Loucy (cell line): ENCODE results near the gene CACNG1.

ENCODE experiments used
- H2AFZ ChIP-seq: fragments of 200-600 bp; sonication (generic); 2 replicates; pipeline ENCODE4 v1.6.0; 2016; ENCODE audit warnings: antibody characterized with exemption, mild to moderate bottlenecking, low read length, moderate library complexity
- H3F3A ChIP-seq: fragments of 200-600 bp; 2 replicates; pipeline ENCODE4 v1.6.0; 2016; ENCODE audit warnings: antibody characterized with exemption, low read depth, mild to moderate bottlenecking
- H3K27me3 ChIP-seq: fragments of 200-600 bp; sonication (generic); 2 replicates; pipeline ENCODE4 v1.6.1; 2014; ENCODE audit warnings: low read length, mild to moderate bottlenecking; ENCODE audit not compliant: insufficient read depth, poor library complexity, severe bottlenecking
- H3K36me3 ChIP-seq: fragments of 200-600 bp; sonication (generic); 2 replicates; pipeline ENCODE4 v1.6.1; 2016; ENCODE audit warnings: low read length; ENCODE audit not compliant: insufficient read depth
- H3K4me1 ChIP-seq: fragments of 200-600 bp; sonication (generic); 2 replicates; pipeline ENCODE4 v1.5.1; 2014; ENCODE audit warnings: low read length, mild to moderate bottlenecking; ENCODE audit not compliant: insufficient read depth, poor library complexity, severe bottlenecking
- H3K4me2 ChIP-seq: fragments of 200-600 bp; sonication (generic); 2 replicates; pipeline ENCODE4 v1.6.0; 2014; ENCODE audit warnings: antibody characterized with exemption, low read length, low read depth, mild to moderate bottlenecking; ENCODE audit not compliant: poor library complexity, severe bottlenecking
- H3K4me3 ChIP-seq: fragments of 200-600 bp; sonication (generic); 2 replicates; pipeline ENCODE4 v1.5.1; 2014; ENCODE audit warnings: low read length, mild to moderate bottlenecking, mixed read lengths; ENCODE audit not compliant: poor library complexity, severe bottlenecking
- H3K79me2 ChIP-seq: fragments of 200-600 bp; sonication (generic); 2 replicates; pipeline ENCODE4 v1.6.1; 2014; ENCODE audit warnings: low read length; ENCODE audit not compliant: insufficient read depth
- H3K9ac ChIP-seq: fragments of 200-600 bp; sonication (generic); 2 replicates; pipeline ENCODE4 v1.6.0; 2014; ENCODE audit warnings: mild to moderate bottlenecking, low read depth, low read length, moderate library complexity; ENCODE audit not compliant: poor library complexity, severe bottlenecking
- H3K9me2 ChIP-seq: fragments of 200-600 bp; sonication (generic); replicated peaks from 2 replicates; pipeline ENCODE4 v1.6.1; 2016; ENCODE audit warnings: low read depth, low read length, mixed read lengths
- H3K9me3 ChIP-seq: fragments of 200-600 bp; sonication (generic); 2 replicates; pipeline ENCODE4 v1.6.1; 2014; ENCODE audit warnings: mild to moderate bottlenecking, antibody characterized with exemption, low read length, low read depth; ENCODE audit not compliant: insufficient read depth
- H4K20me1 ChIP-seq: fragments of 200-600 bp; sonication (generic); 2 replicates; pipeline ENCODE4 v1.6.0; 2014; ENCODE audit warnings: antibody characterized with exemption, low read length, mild to moderate bottlenecking; ENCODE audit not compliant: insufficient read depth, poor library complexity, severe bottlenecking
- EZH2phosphoT487 ChIP-seq: fragments of 200-600 bp; IDR thresholded peaks from 2 replicates; pipeline ENCODE4 v1.6.1; 2018; ENCODE audit warnings: antibody characterized with exemption, mild to moderate bottlenecking, moderate library complexity, borderline replicate concordance
- TF ChIP-seq, protein P1 (sequence below): fragments of 200-600 bp; sonication (generic); conservative IDR thresholded peaks from 2 replicates; pipeline ENCODE4 v1.5.1; 2014; ENCODE audit warnings: mild to moderate bottlenecking, antibody characterized with exemption, low read length

Gene CACNG1

DNA sequence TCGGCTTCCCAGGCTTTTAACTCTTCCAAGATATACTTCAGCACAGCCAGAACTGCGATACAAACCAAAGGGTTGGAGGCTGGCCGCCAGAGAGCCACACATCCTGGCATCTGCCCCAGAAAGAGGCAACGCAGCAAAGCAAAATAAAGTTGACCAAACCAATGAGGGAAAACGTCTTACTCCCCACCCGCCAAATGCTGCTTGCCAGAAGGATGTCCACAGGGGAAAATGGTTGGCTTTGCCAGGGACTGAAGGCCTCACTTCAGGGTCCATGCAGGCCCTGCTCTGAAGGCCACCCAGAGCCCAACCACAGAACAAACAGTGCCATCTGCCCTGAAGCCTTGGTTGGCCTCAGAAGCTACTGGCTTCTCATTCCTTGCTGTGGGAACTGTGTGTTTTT lies 15.0 kb downstream of the CACNG1 start:
- TF ChIP-seq, protein P1, sequence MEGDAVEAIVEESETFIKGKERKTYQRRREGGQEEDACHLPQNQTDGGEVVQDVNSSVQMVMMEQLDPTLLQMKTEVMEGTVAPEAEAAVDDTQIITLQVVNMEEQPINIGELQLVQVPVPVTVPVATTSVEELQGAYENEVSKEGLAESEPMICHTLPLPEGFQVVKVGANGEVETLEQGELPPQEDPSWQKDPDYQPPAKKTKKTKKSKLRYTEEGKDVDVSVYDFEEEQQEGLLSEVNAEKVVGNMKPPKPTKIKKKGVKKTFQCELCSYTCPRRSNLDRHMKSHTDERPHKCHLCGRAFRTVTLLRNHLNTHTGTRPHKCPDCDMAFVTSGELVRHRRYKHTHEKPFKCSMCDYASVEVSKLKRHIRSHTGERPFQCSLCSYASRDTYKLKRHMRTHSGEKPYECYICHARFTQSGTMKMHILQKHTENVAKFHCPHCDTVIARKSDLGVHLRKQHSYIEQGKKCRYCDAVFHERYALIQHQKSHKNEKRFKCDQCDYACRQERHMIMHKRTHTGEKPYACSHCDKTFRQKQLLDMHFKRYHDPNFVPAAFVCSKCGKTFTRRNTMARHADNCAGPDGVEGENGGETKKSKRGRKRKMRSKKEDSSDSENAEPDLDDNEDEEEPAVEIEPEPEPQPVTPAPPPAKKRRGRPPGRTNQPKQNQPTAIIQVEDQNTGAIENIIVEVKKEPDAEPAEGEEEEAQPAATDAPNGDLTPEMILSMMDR = no peak
- no peak for TF ChIP-seq EZH2phosphoT487
- Histone ChIP-seq H3F3A (no peaks in the 10 kb centered on the region), H3K4me3 (no peak overlapping the region), H3K79me2 (no peaks in the 10 kb centered on the region), H3K9me3 (no peaks in the 10 kb centered on the region), H3K9ac (no peak overlapping the region), H3K4me1 (no peaks in the 10 kb centered on the region), H4K20me1 (no peaks in the 10 kb centered on the region), H2AFZ (no peak overlapping the region), H3K9me2 (no peaks in the 10 kb centered on the region), H3K36me3 (no peaks in the 10 kb centered on the region), H3K4me2 (no peak overlapping the region), H3K27me3 (no peaks in the 10 kb centered on the region)

DNA sequence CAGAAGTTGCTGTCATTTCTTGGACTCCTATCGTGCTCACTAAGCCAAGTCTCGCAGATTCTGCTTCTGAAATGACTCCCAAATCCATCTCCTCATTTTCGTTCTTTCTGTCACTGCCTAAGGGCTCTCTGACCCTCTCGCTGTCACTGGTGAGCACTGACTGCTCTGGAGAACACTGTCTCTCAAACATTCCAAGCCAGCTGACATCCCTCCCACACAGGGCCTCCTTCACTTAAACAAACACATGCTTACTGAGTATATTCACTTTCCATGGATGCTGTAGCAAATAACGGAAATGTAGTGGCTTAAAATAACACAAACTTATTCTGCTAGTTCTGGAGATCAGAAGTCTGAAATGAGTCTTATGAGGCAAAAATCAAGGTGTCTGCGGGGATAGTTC lies 18.8 kb downstream of the CACNG1 start:
- no peak overlapping the region for H2AFZ ChIP-seq
- H3K36me3 ChIP-seq = no peaks in the 10 kb centered on the region
- H3K9me3 ChIP-seq = no peaks in the 10 kb centered on the region
- H3F3A ChIP-seq = no peaks in the 10 kb centered on the region
- no peak overlapping the region for H3K9ac ChIP-seq
- no peak overlapping the region for H3K4me3 ChIP-seq
- no peaks in the 10 kb centered on the region for H4K20me1 ChIP-seq
- TF ChIP-seq EZH2phosphoT487 = no peak
- TF ChIP-seq, protein P1 = no peak
- H3K27me3 ChIP-seq = no peaks in the 10 kb centered on the region
- no peaks in the 10 kb centered on the region for H3K9me2 ChIP-seq
- H3K4me2 ChIP-seq = no peak overlapping the region
- no peaks in the 10 kb centered on the region for H3K4me1 ChIP-seq
- H3K79me2 ChIP-seq = no peaks in the 10 kb centered on the region

DNA sequence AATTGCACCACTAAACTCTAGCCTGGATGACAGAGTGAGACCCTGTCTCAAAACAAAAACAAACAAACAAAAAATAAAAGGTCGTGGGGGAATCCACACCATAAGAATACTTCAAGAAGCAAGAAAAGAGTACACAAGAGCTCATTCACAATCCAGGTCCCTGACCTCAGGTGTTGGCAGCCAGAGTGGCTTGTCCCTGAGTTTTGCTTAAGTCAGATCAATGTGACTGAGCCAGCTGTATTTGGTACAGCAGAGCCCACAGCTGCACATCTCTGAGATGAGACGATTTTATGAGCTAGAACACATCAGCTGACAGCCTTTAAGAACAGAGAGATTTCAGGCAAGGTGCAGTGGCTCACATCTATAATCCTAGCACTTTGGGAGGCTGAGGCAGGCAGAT lies 22.4 kb downstream of the CACNG1 start:
- H3K4me1 ChIP-seq = no peaks in the 10 kb centered on the region
- H3K4me2 ChIP-seq = no peak overlapping the region
- H3K4me3 ChIP-seq = no peak overlapping the region
- H3K9me2 ChIP-seq = no peaks in the 10 kb centered on the region
- no peaks in the 10 kb centered on the region for H3K9me3 ChIP-seq
- no peaks in the 10 kb centered on the region for H3K36me3 ChIP-seq
- no peak for TF ChIP-seq EZH2phosphoT487
- TF ChIP-seq, protein P1 = no peak
- no peaks in the 10 kb centered on the region for H3K79me2 ChIP-seq
- H3K27me3 ChIP-seq = no peaks in the 10 kb centered on the region
- no peaks in the 10 kb centered on the region for H3F3A ChIP-seq
- no peaks in the 10 kb centered on the region for H4K20me1 ChIP-seq
- H3K9ac ChIP-seq = no peak overlapping the region
- no peak overlapping the region for H2AFZ ChIP-seq
